ENCODE measurements around the gene VDR.
A peak's percentile ranks its signal among the peaks of the same experiment; 100 is the strongest.

VDR gene

GRCh38 chr12:47930634-47931033, 25.8 kb upstream of the VDR start:
- no peak for DNase-seq (ENCODE audit: low read depth)

- no peak for DNase-seq (ENCODE audit: low read depth)
Measured at GRCh38 chr12:47927346-47927745, 22.6 kb upstream of the VDR start.

GRCh38 chr12:47921907-47922306, 17.1 kb upstream of the VDR start:
- no peak for DNase-seq (ENCODE audit: low read depth)

DNA sequence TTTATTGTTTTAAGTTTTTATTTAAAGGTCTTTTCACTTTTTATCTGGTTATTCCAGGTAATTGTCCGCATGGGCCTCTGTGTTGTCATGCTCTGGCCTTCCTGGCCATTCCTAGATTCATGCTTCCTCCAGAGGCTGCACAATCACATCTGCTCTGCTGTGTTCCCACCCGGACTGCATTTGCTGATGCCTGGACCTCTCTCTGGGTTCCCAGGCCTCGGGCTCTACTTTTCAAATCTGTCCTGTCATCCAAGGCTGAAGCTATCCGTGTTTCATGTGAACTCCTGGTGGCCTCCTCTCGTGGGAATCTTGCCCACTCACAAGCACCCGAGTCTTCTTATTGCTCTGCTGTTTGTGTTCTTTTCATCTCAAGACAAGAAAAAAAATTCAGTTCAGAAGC, 16.1 kb upstream of the VDR start:
- DNase-seq (ENCODE audit: low read depth): no peak

- DNase-seq (ENCODE audit: low read depth): no peak
Measured at GRCh38 chr12:47913081-47913480, 8.3 kb upstream of the VDR start.

DNA sequence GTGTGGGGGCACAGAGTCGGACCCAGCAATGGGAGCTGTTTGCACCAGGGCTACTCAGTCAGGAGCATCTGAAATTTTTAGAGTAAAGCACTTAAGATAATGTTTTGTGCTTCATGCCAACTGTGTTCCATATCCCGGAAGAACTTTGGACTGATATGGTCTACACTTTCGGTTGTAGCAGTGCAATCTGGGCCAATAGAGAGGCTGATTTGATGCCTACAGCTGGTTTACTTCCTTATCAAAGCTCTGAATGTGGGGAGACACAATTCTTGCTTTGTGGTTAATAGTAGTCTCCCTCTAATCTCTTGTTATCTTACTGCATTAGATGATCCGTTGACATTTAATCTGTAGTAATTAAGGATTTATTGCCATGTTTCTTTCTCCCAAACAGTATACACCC, 7.8 kb upstream of the VDR start:
- no peak for DNase-seq (ENCODE audit: low read depth)

GRCh38 chr12:47910981-47911380, 6.2 kb upstream of the VDR start:
- DNase-seq (ENCODE audit: low read depth): no peak

DNA sequence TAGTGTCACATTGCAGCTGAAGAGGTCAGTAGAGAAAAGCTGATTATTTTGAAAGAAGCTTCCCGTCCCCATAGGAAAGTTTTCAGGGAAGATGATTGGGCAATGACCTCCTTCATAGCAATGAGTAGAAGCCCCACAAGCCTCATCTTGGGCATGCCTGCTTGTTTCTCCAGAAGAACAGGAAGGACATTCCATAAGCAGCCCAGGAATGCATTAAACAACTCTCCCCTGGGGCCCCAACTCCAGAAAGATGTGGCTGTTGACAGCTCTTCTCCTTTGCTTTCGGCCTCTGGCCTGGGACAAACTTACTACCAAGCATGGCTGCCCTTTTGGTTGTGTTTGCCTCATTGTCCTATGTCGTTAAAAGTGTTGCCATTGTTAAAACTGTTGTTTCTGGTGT, 5.7 kb upstream of the VDR start:
- no peak for DNase-seq (ENCODE audit: low read depth)

DNA sequence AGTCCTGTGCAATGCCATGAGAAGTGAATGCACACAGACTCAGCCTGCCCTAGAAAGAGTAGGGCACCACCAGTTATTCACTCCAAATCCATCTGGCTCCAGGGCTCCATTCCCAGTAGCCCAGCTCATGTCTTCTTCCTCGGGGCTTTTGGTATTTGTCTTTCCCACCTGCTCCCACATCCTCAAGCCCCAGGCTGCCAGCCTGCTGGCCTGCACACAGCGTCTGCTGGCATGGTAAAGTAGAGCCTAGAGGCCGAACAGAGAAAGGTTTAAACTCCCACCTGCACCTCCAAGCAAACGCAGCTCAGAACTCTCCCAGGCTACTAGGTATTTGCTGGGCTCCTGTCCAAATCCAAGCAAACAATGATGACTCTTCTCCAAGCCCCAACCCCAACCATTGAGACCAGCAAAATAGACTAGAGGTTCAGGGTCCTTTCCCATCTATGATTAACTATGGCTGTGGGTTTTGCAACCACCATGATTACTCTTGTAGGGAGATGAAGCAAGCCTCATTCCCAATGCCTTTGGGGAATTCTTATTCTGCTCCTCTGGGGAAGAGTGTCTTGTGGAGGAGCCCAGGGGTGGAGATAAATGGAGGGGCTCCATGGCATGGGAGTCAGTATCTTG, 5.2 kb upstream of the VDR start:
- DNase-seq (ENCODE audit: low read depth): no peak

- DNase-seq (ENCODE audit: low read depth): no peak
Measured at GRCh38 chr12:47908738-47909137, 3.9 kb upstream of the VDR start.

DNA sequence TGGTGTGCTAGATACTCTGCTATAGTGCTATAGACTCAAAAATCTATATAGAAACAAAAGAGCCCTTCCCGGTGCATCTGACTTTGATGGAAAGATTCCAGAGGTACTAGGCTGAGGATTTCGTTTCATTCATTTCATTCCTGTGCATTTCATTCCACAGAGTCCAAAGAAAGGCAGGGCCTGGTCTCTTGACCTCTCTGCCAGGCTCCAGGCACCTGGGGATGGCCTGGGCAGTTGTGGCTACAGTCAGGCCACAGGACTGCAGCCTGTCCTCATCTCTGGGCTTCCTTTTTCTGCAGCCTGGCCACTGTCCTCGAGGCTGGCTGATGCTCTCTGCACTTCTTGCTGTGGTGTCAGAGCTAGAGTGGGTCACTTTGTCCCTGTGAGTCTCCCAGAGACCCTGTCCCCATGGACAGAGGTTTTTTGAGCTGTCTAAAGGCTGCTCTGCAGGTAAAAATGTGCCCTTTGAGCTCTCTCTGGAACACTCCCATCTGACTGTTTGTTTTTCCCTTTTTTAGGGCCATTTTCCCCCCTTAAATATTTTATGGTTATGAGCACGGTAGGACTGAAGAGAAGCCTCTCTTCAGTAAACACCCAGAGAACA, 3.2 kb upstream of the VDR start:
- no peak for DNase-seq (ENCODE audit: low read depth)

DNA sequence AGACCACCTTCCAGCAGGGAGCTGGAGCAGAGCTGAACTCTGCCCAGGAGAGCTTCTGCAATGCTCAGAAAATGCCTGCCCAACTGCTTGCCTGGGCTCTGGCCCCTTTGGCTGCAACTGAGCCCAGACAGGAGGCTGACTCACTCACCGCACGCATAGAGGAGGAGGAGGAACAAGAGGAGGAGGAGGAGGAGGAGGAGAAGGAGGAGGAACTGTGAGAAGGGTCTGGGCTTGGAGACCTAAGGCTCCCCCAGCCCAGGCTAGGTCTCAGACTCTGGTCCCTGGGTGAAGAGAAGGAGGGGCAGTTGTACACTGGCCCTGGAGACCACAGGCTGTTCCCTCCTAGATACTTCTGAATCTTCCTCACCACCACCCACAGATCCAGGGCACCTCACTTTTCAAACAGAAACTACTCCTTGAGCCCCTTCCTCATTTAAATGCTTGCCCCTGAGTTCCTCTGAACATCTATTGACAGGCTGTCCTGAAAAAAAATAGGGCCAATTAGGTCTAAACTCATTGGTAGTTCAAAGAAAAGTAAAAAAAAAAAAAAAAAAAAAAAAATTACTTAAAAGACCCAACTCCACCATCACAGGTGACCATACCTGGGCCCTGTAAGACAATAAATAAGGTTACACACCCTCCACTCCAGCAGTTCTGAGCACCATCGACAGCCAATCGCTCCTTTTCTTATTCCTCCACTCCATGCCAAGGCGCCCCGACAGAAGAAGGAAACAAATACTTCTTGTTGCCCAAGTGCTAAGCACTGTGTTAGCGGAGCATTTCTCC, 674 bp downstream of the VDR start:
- DNase-seq (ENCODE audit: low read depth): peak; percentile 36

DNA sequence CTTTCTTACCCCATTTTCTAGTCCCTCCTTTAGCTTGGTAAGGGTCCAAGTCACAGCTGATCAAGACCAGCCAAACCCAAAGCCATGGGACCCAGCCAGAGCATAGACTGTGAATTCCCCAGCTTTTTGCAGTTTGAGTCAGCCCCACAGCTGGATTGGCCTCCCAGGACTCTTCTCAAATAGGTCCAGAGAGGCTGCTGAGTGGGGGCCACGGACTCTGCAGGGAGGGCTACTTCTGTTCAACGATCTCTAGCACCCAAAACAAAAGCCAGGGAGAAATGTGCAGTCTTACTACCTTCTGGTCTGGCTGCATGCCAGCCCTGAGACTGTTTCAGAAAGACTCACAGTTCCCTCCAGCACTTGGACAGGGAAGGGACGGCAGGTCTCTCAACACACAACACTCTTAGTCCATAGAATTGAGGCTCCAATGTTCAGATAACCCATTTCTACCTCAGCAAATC, 1.6 kb downstream of the VDR start:
- no peak for DNase-seq (ENCODE audit: low read depth)

GRCh38 chr12:47902131-47902639, 2.6 kb downstream of the VDR start:
- no peak for DNase-seq (ENCODE audit: low read depth)

DNA sequence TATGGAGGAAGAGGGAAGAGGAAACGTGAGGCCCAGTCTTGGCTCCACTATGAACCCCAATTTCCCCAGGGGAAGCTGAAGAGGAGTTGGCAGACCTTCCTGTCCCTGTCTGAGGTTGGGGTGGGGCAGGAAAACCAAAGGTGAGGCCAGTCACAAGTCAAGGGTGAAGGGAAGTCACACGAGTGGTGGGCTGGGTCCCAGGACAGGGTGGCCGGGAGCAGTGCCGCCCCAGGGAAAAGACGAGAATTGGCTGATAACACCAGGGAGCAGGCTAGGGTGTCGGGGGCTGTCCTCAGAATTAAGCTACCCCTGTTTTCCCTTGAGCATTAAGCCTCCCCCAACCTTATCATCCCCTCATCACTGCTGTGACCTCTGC, 3.1 kb downstream of the VDR start:
- DNase-seq (ENCODE audit: low read depth): no peak

- no peak for DNase-seq (ENCODE audit: low read depth)
Measured at GRCh38 chr12:47901063-47901717, 3.6 kb downstream of the VDR start.

GRCh38 chr12:47900131-47901062, 4.4 kb downstream of the VDR start:
- DNase-seq (ENCODE audit: low read depth): no peak

GRCh38 chr12:47899466-47899865, 5.3 kb downstream of the VDR start:
- no peak for DNase-seq (ENCODE audit: low read depth)

GRCh38 chr12:47896633-47897032, 8.2 kb downstream of the VDR start:
- DNase-seq (ENCODE audit: low read depth): no peak

DNA sequence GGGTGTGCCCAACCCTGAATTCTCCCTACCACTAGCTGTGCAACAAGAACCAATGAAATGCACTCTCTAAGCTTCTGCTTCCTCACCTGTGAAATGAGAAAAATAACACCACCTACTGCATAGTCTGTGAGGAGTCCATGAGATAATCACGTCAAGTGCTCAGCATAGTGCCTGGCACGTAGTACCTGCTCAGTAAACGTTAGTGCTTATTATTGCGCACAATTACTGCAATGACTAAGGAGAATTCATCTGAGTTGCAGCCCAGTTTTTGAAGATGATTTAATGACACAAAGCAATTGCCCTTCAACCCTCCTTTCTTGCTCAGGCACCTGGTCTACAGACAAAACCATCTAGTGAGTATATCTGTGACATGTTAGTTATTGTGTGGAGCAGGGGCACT, 8.8 kb downstream of the VDR start:
- DNase-seq (ENCODE audit: low read depth): no peak

GRCh38 chr12:47894652-47895051, 10.1 kb downstream of the VDR start:
- no peak for DNase-seq (ENCODE audit: low read depth)

DNA sequence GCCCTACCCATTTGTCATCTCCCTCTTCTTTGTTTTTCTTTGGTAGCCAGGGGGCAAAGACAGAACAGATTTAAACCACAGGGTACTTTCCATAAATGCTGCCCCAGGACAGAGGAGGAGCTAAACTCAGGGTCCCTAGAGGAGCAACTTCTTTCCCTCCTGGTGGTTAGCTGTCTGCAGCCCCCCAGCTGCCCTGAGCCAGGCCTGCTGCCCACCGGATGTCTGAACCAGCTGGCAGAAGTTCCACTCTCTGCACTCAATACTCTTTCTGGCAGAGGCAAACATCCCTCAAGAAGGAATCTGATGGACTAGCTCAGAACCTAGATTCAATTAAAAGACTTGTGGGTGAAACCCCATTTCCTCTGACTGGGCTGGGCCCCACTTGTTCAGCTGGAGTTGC, 10.7 kb downstream of the VDR start:
- DNase-seq (ENCODE audit: low read depth): no peak
